CD4-positive, alpha-beta T cell treated with Interleukin-17A for 4 hours (primary cell): ENCODE data around the gene CLASP2.

ENCODE experiments used
- DNase-seq: peaks from one replicate; pipeline ENCODE4 v3.0.0-alpha.2; 2020; ENCODE audit warnings: mixed read lengths

Gene CLASP2

GRCh38 chr3:33636125-33636850 lies 81.8 kb downstream of the CLASP2 start:
- peak; percentile 5 for DNase-seq

GRCh38 chr3:33634262-33634661 lies 83.8 kb downstream of the CLASP2 start:
- DNase-seq = no peak

- DNase-seq = no peak
Observed at GRCh38 chr3:33629219-33629618, 88.8 kb downstream of the CLASP2 start.

- no peak for DNase-seq
Observed at GRCh38 chr3:33624756-33625155, 93.3 kb downstream of the CLASP2 start.

- no peak for DNase-seq
Observed at GRCh38 chr3:33613041-33613440, 105.0 kb downstream of the CLASP2 start.

GRCh38 chr3:33612607-33613006 lies 105.4 kb downstream of the CLASP2 start:
- no peak for DNase-seq

GRCh38 chr3:33602829-33603228 lies 115.2 kb downstream of the CLASP2 start:
- no peak for DNase-seq

- DNase-seq = no peak
Observed at GRCh38 chr3:33597257-33597689, 120.8 kb downstream of the CLASP2 start.

GRCh38 chr3:33592999-33593398 lies 125.1 kb downstream of the CLASP2 start:
- no peak for DNase-seq

- no peak for DNase-seq
Observed at GRCh38 chr3:33590541-33590940, 127.5 kb downstream of the CLASP2 start.

- no peak for DNase-seq
Observed at GRCh38 chr3:33586402-33586801, 131.7 kb downstream of the CLASP2 start.

- DNase-seq = no peak
Observed at GRCh38 chr3:33582234-33582633, 135.8 kb downstream of the CLASP2 start.

- DNase-seq = no peak
Observed at GRCh38 chr3:33581666-33582065, 136.4 kb downstream of the CLASP2 start.

GRCh38 chr3:33579840-33580239 lies 138.2 kb downstream of the CLASP2 start:
- no peak for DNase-seq

- no peak for DNase-seq
Observed at GRCh38 chr3:33579178-33579510, 138.9 kb downstream of the CLASP2 start.

GRCh38 chr3:33578325-33579177 lies 139.5 kb downstream of the CLASP2 start:
- DNase-seq = no peak

- DNase-seq = no peak
Observed at GRCh38 chr3:33577588-33577987, 140.5 kb downstream of the CLASP2 start.

GRCh38 chr3:33577173-33577572 lies 140.9 kb downstream of the CLASP2 start:
- no peak for DNase-seq

- no peak for DNase-seq
Observed at GRCh38 chr3:33575311-33575710, 142.7 kb downstream of the CLASP2 start.

- no peak for DNase-seq
Observed at GRCh38 chr3:33557829-33558228, 160.2 kb downstream of the CLASP2 start.

- DNase-seq = no peak
Observed at GRCh38 chr3:33557279-33557678, 160.8 kb downstream of the CLASP2 start.

- no peak for DNase-seq
Observed at GRCh38 chr3:33547101-33547500, 171.0 kb downstream of the CLASP2 start.

- no peak for DNase-seq
Observed at GRCh38 chr3:33544126-33544525, 173.9 kb downstream of the CLASP2 start.

GRCh38 chr3:33543601-33544000 lies 174.5 kb downstream of the CLASP2 start:
- no peak for DNase-seq
